22Rv1 (cell line): ENCODE measurements around the gene GRB7.

Experiments
- H3K27ac ChIP-seq: fragments of 450-650 bp; 2 replicates; pipeline ENCODE4 v1.5.1; 2017
- ZFX ChIP-seq: fragments of 450-650 bp; IDR thresholded peaks from 2 replicates; pipeline ENCODE4 v1.6.1; 2017; ENCODE audit warnings: antibody characterized with exemption, borderline replicate concordance
- TF ChIP-seq, protein P1 (sequence below): fragments of 450-650 bp; IDR thresholded peaks from 2 replicates; pipeline ENCODE4 v1.5.1; 2017; ENCODE audit warnings: mild to moderate bottlenecking

GRB7 gene

DNA sequence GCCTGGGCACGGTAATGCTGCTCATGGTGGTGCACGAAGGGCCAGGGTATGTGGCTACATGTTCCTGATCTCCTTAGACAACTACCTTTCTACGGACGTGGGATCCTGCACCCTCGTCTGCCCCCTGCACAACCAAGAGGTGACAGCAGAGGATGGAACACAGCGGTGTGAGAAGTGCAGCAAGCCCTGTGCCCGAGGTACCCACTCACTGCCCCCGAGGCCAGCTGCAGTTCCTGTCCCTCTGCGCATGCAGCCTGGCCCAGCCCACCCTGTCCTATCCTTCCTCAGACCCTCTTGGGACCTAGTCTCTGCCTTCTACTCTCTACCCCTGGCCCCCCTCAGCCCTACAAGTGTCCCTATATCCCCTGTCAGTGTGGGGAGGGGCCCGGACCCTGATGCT lies 25.9 kb upstream of the GRB7 start:
- H3K27ac ChIP-seq = no peak overlapping the region

DNA sequence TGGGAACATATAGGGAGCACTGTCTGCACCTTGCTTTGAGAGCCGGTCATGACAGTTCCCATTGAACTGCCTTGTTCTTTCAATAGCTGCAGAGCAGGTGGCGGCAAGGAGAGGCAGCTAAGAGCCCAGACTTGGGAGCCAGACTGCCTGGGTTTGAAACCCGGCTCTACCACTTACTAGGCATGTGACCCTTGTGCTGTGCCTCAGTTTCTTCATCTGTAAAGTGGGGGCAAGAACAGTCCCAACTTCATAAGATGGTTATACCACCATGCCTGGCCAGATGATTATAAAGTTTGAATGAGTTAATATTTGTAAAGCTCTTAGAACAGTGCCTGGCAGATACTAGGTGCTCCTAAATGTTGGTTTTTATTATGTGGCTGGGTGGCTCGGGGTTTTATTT lies 23.5 kb upstream of the GRB7 start:
- no peak for TF ChIP-seq ZFX
- H3K27ac ChIP-seq = no peak overlapping the region

More for the DNA sequence above, 25.9 kb upstream of the GRB7 start:
- no peak for TF ChIP-seq ZFX
- TF ChIP-seq, protein P1, sequence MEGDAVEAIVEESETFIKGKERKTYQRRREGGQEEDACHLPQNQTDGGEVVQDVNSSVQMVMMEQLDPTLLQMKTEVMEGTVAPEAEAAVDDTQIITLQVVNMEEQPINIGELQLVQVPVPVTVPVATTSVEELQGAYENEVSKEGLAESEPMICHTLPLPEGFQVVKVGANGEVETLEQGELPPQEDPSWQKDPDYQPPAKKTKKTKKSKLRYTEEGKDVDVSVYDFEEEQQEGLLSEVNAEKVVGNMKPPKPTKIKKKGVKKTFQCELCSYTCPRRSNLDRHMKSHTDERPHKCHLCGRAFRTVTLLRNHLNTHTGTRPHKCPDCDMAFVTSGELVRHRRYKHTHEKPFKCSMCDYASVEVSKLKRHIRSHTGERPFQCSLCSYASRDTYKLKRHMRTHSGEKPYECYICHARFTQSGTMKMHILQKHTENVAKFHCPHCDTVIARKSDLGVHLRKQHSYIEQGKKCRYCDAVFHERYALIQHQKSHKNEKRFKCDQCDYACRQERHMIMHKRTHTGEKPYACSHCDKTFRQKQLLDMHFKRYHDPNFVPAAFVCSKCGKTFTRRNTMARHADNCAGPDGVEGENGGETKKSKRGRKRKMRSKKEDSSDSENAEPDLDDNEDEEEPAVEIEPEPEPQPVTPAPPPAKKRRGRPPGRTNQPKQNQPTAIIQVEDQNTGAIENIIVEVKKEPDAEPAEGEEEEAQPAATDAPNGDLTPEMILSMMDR = no peak

DNA sequence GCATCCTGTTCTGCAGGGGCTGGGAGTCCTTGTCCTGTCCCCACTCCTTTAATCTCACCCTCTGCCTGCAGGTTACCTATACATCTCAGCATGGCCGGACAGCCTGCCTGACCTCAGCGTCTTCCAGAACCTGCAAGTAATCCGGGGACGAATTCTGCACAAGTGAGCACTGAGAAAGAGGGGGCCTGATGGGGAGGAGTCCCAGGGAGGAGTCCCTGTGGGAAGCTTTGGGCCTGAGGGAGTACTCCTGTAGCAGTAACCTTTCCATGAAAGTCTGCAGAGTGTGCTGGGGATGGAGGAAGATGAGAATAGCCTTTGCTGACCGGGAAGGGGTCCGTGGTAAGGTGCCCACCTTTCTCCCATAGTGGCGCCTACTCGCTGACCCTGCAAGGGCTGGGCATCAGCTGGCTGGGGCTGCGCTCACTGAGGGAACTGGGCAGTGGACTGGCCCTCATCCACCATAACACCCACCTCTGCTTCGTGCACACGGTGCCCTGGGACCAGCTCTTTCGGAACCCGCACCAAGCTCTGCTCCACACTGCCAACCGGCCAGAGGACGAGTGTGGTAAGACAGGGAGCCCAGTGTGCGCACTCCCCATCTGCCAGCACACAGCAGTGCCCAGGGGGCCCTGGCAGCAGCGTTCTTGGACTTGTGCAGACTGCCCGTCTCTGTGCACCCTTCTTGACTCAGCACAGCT lies 22.2 kb upstream of the GRB7 start:
- H3K27ac ChIP-seq = no peak overlapping the region
- TF ChIP-seq, protein P1 = no peak
- no peak for TF ChIP-seq ZFX

DNA sequence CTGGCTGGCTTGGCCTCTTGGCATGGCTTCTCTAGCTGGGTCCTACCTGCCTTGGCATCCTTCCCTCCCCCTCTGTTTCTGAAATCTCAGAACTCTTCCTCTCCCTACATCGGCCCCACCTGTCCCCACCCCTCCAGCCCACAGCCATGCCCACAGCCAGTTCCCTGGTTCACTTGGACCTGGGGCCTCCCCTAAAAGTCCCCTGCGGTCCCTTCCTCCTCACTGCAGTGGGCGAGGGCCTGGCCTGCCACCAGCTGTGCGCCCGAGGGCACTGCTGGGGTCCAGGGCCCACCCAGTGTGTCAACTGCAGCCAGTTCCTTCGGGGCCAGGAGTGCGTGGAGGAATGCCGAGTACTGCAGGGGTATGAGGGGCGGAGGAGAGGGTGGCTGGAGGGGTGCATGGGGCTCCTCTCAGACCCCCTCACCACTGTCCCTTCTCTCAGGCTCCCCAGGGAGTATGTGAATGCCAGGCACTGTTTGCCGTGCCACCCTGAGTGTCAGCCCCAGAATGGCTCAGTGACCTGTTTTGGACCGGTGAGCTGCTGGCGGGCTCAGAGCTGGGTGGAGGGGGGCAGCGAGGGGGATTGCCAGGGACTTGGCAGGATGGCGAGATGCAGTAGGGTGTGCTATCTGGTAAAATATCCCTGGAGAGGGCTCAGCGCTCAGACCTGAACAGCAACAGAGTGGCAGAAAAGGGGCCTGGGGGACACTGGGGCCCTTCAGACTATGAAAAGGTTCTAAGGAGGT lies 21.5 kb upstream of the GRB7 start:
- peak overlapping the region; percentile 43 for H3K27ac ChIP-seq
- TF ChIP-seq, protein P1 = no peak

DNA sequence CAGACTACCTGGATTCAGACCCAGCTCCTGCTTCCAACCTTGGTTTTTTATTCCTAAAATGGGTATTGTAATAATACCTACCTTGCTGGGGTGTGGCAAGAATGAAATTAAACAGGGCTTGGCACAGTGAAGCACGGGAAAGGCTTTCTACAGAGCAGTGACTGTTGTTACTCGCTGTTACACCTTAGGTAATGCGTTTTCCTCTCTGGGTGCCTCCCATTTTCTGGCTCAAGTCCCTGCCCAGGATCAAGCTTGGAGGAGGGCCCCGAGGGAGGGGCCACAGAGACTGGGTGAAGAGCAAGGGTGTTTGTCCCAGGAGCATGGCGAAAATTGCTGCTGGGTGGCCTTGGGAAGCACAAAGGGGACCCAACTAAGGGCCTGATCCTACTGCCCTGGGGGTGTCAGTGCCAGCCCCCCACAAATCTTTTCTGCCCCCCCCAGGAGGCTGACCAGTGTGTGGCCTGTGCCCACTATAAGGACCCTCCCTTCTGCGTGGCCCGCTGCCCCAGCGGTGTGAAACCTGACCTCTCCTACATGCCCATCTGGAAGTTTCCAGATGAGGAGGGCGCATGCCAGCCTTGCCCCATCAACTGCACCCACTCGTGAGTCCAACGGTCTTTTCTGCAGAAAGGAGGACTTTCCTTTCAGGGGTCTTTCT lies 20.7 kb upstream of the GRB7 start:
- no peak for TF ChIP-seq ZFX
- TF ChIP-seq, protein P1 = no peak
- H3K27ac ChIP-seq = peak overlapping the region; percentile 43

DNA sequence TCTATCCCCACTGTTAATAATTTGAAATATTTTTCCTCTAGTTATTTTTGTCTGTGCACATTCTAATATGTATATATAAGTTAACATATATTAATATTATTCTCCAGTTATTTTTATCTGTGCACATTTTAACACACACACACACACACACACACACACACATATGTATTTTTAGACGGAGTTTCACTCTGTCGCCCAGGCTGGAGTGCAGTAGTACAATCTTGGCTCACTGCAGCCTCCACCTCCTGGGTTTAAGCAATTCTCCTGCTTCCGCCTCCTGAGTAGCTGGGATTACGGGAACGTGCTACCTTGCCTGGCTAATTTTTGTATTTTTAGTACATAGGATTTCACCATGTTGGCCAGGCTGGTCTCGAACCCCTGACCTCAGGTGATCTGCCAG lies 20.1 kb upstream of the GRB7 start:
- TF ChIP-seq, protein P1 = no peak
- no peak for TF ChIP-seq ZFX
- no peak overlapping the region for H3K27ac ChIP-seq

DNA sequence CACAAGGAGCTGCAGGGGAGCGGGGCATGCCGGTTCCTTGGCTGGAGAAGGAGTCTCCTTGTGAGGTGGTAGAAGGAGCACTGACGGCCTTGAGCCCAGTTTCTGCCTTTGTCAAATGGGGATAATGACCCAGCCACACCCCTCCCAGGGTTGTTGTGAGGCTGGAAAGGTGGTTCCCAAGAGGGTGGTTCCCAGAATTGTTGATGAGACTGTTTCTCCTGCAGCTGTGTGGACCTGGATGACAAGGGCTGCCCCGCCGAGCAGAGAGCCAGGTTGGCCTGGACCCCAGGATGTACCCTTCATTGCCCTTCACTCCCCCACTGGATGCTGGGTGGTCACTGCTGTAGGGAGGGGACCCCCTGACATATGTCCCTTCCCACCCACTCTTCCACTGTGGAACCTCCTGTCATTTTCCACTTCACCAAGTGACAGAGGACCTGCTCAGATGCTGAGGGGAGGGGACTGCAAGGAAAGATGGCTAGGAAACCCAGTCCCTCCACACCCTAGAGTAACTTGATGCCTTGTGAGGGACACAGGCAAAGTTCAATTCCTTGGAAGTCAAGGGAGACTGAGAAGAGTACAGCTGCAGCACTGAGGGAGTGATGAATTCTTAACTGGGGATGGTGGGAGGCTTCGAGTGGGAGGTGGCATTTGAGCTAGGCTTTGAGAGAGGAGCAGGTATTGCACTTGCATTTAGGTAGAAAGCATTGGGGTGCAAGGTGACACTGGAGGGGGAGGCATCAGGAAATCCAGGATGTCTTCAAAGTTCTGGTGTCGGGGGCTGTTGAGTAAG lies 18.0 kb upstream of the GRB7 start:
- no peak overlapping the region for H3K27ac ChIP-seq
- no peak for TF ChIP-seq ZFX
- TF ChIP-seq, protein P1 = no peak
